PFSK-1 (cell line): ENCODE results near the gene DDHD1.

ENCODE experiments used
- FOXP2 ChIP-seq: optimal IDR thresholded peaks from 2 replicates; pipeline ENCODE3; 2011; ENCODE audit warnings: borderline replicate concordance, control low read depth, inconsistent platforms; ENCODE audit not compliant: insufficient read depth; ENCODE audit errors: extremely low read length, extremely low read depth
- POLR2AphosphoS5 ChIP-seq: IDR thresholded peaks from 2 replicates; pipeline ENCODE4 v1.6.1; 2012; ENCODE audit warnings: low read depth, mild to moderate bottlenecking, control low read depth, low read length, moderate library complexity
- SIN3A ChIP-seq: IDR thresholded peaks from 2 replicates; pipeline ENCODE4 v1.6.1; 2012; ENCODE audit warnings: mild to moderate bottlenecking, low read length, moderate library complexity, borderline replicate concordance; ENCODE audit not compliant: insufficient read depth
- TF ChIP-seq, protein P1 (sequence below), 2 experiments: IDR thresholded peaks; 2 replicates each; pipeline versions ENCODE4 v1.6.1 to v1.8.0; 2011 to 2012; ENCODE audit warnings: low read depth in 2 of 2, low read length in 2 of 2, control low read depth in 1 of 2, inconsistent platforms in 1 of 2, mild to moderate bottlenecking in 1 of 2, moderate library complexity in 1 of 2; ENCODE audit not compliant: insufficient read depth in 1 of 2

GRCh38 chr14:53103636-53104340 is 49.3 kb downstream of the DDHD1 start:
- no peak for TF ChIP-seq POLR2AphosphoS5
- TF ChIP-seq, protein P1, sequence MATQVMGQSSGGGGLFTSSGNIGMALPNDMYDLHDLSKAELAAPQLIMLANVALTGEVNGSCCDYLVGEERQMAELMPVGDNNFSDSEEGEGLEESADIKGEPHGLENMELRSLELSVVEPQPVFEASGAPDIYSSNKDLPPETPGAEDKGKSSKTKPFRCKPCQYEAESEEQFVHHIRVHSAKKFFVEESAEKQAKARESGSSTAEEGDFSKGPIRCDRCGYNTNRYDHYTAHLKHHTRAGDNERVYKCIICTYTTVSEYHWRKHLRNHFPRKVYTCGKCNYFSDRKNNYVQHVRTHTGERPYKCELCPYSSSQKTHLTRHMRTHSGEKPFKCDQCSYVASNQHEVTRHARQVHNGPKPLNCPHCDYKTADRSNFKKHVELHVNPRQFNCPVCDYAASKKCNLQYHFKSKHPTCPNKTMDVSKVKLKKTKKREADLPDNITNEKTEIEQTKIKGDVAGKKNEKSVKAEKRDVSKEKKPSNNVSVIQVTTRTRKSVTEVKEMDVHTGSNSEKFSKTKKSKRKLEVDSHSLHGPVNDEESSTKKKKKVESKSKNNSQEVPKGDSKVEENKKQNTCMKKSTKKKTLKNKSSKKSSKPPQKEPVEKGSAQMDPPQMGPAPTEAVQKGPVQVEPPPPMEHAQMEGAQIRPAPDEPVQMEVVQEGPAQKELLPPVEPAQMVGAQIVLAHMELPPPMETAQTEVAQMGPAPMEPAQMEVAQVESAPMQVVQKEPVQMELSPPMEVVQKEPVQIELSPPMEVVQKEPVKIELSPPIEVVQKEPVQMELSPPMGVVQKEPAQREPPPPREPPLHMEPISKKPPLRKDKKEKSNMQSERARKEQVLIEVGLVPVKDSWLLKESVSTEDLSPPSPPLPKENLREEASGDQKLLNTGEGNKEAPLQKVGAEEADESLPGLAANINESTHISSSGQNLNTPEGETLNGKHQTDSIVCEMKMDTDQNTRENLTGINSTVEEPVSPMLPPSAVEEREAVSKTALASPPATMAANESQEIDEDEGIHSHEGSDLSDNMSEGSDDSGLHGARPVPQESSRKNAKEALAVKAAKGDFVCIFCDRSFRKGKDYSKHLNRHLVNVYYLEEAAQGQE (IDR thresholded peaks at IDR 0.05; ENCODE audit: insufficient read depth in 1 of 2, low read depth in 2 of 2, low read length in 2 of 2), result no peak
- TF ChIP-seq SIN3A, result no peak
- TF ChIP-seq FOXP2, result no peak
